Left ventricle myocardium inferior (tissue), 1 donor: Measurements from ENCODE around the gene NBAS. TPM values are rescaled to one million over a fixed set of nuclear protein-coding genes. Genes with fewer than 3 reads are reported as not detected.

Experiments
- DNase-seq: peaks from one replicate; pipeline ENCODE4 v3.0.0-alpha.2; 2020
- H3K27ac ChIP-seq: fragments of 200-600 bp; replicated peaks from 2 replicates; pipeline ENCODE4 v1.8.0; 2021
- H3K27me3 ChIP-seq: fragments of 200-600 bp; 2 replicates; pipeline ENCODE4 v1.8.0; 2021; ENCODE audit warnings: low read depth
- H3K36me3 ChIP-seq: fragments of 200-600 bp; 2 replicates; pipeline ENCODE4 v1.8.0; 2021
- H3K4me1 ChIP-seq: fragments of 200-600 bp; 2 replicates; pipeline ENCODE4 v1.8.0; 2021
- H3K4me3 ChIP-seq: fragments of 200-600 bp; 2 replicates; pipeline ENCODE4 v1.8.0; 2021; ENCODE audit warnings: mild to moderate bottlenecking, moderate library complexity
- H3K9me3 ChIP-seq: fragments of 200-600 bp; replicated peaks from 2 replicates; pipeline ENCODE4 v1.8.0; 2021
- intact Hi-C: fragments of 100-400 bp; cut with micrococcal nuclease; formaldehyde crosslinking; loops from one replicate; pipeline ENCODE4 v1.11.0; 2022
- total RNA-seq: library from RNA; stranded (reverse); fragmentation: NEBNext Ultra II Directional; extraction: Animal tissue kit (Norgen Biotek cat#: 25700); gene quantifications from one replicate; pipeline ENCODE4 v1.2.1, GENCODE V29; 2021
- TF ChIP-seq, protein P1 (sequence below): fragments of 200-600 bp; IDR thresholded peaks from 2 replicates; pipeline ENCODE4 v1.8.0; 2021; ENCODE audit warnings: antibody characterized with exemption, mild to moderate bottlenecking, borderline replicate concordance
- donor health status: DM: no; HTN: yes; CAD: no; lungs with severe emphysema.

Gene NBAS
- total RNA-seq, 1 donor from 2014 or later, result 50.6 TPM

DNA sequence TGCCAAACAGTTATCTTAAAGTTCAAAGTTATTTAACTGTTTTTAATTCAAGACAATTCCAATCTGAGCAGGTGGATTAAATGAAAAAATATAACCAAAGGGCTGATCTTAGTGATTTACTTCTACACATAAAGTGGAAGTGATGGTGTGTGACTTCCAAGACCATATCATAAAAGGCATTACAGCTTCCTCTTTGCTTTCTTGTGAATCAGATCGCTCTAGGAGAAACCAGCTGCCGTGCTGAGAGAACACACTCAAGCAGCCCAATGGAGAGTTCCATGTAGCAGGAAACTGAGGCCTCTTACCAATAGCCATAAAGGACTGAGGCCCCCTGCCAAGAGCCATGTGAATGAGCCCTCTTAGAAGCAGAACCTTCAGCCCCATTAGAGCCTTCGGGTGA, 197.4 kb downstream of the NBAS start:
- Histone ChIP-seq H3K36me3 (peaks cover 42% of the 10 kb centered on the region), H3K27me3 (no peaks in the 10 kb centered on the region), H3K4me3 (no peak overlapping the region), H3K27ac (no peak overlapping the region), H3K4me1 (no peaks in the 10 kb centered on the region), H3K9me3 (no peaks in the 10 kb centered on the region)
- TF ChIP-seq, protein P1, sequence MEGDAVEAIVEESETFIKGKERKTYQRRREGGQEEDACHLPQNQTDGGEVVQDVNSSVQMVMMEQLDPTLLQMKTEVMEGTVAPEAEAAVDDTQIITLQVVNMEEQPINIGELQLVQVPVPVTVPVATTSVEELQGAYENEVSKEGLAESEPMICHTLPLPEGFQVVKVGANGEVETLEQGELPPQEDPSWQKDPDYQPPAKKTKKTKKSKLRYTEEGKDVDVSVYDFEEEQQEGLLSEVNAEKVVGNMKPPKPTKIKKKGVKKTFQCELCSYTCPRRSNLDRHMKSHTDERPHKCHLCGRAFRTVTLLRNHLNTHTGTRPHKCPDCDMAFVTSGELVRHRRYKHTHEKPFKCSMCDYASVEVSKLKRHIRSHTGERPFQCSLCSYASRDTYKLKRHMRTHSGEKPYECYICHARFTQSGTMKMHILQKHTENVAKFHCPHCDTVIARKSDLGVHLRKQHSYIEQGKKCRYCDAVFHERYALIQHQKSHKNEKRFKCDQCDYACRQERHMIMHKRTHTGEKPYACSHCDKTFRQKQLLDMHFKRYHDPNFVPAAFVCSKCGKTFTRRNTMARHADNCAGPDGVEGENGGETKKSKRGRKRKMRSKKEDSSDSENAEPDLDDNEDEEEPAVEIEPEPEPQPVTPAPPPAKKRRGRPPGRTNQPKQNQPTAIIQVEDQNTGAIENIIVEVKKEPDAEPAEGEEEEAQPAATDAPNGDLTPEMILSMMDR, result no peak
- intact Hi-C loops, result no loop called here
- no peak for DNase-seq

DNA sequence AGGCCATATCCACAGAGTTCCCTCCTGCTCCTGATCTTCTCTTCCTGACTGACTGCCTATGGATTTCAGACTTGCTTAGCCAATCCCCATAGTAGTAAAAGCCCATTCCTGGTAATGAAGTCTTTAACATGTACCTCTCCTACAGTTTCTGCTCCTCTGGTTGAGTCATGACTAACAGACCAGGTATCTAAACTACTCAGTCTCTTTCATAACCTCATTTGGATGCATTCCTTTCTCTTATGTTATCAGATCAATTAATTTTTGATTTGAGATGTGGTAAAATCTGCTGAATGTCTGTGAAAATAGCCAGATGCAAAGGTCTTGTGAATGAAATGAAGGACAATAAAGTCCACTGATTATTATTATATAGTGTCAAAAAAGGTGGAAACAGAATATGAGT, 198.0 kb downstream of the NBAS start:
- Histone ChIP-seq H3K36me3 (peaks cover 42% of the 10 kb centered on the region), H3K4me1 (no peaks in the 10 kb centered on the region), H3K27me3 (no peaks in the 10 kb centered on the region), H3K27ac (no peak overlapping the region), H3K4me3 (no peak overlapping the region), H3K9me3 (no peaks in the 10 kb centered on the region)
- TF ChIP-seq, protein P1, result no peak
- DNase-seq, result no peak
- intact Hi-C loops, result no loop called here

DNA sequence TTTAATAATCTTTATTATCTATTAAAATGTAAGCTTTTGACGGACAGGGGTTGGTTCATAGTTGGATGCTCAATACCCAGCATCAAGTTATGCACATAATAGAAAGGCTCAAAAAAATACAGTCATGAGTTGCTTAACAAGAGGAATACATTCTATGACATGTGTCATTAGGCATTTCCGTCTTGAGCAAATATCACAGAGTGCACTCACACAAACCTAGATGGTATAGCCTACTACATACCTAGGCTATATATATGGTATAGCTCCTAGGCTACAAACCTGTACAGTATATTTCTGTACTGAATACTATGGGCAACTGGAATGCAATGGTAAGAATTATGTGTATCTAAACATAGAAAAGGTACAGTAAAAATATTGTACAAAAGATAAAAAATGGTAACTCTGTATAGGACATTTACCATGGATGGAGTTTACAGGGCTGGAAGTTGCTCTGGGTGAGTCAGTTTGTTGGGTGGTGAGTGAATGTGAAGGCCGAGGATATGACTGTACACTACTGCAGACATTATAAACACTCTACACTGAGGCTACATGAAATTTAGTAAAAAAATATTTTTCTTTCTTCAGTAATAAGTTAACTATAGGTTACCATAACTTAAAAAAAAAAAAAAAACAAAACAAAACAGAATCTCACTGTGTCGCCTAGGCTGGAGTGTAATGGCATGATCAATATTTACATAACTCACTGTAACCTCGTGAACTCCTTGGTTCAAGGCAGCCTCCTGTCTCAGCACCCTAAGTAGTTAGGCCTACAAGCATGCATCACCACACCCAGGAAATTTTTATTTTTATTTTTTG, 201.2 kb downstream of the NBAS start:
- TF ChIP-seq, protein P1, result no peak
- Histone ChIP-seq H3K4me1 (no peaks in the 10 kb centered on the region), H3K36me3 (peaks cover 31% of the 10 kb centered on the region), H3K4me3 (no peak overlapping the region), H3K9me3 (no peaks in the 10 kb centered on the region), H3K27ac (no peak overlapping the region), H3K27me3 (no peaks in the 10 kb centered on the region)
- intact Hi-C loops, result no loop called here
- DNase-seq, result no peak

DNA sequence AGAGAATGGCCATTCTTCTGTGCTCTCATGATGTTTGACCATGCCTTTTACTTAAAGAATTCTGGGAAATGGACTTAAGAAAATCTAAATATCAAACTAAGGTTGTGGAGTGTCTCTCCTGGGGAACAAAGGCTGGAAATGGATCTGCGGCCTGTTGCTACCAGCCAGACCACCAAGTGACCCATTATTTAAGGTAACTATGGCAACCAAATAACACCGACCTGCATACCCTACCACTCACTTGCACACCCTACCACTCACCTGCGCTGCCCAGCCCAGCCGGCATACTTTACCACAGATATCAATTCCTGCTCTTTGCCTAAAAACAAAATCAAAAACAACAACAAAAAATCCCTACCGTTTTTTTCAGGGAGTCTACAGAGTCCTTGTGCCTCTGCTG, 203.2 kb downstream of the NBAS start:
- H3K36me3 ChIP-seq, result peaks cover 31% of the 10 kb centered on the region
- TF ChIP-seq, protein P1, result no peak
- DNase-seq, result no peak
- no peaks in the 10 kb centered on the region for H3K27me3 ChIP-seq
- intact Hi-C loops, result no loop called here
- no peaks in the 10 kb centered on the region for H3K4me1 ChIP-seq
- no peaks in the 10 kb centered on the region for H3K9me3 ChIP-seq
- H3K27ac ChIP-seq, result no peak overlapping the region
- H3K4me3 ChIP-seq, result no peak overlapping the region

DNA sequence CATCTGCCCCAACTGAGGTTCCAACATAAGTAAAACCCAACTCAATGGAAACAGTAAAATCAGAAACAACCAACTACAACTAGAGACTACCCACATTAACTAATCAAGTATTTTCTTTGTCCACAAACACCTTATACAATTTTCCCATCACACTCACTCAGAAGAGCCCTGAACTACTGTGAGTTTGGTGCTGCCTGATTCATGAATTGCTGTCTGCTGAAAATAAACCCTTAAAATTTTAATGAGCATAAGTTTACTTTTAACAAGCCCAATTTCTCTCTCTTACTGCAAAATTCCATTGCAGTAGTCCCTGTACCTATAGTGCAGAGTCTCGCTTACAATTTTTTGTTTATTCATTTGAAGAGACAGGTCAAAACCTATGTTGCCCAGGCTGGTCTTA, 203.9 kb downstream of the NBAS start:
- no peak overlapping the region for H3K4me3 ChIP-seq
- no peaks in the 10 kb centered on the region for H3K4me1 ChIP-seq
- no peaks in the 10 kb centered on the region for H3K9me3 ChIP-seq
- H3K27ac ChIP-seq, result no peak overlapping the region
- DNase-seq, result no peak
- TF ChIP-seq, protein P1, result no peak
- H3K36me3 ChIP-seq, result peaks cover 34% of the 10 kb centered on the region
- intact Hi-C loops, result no loop called here
- no peaks in the 10 kb centered on the region for H3K27me3 ChIP-seq
